GM18502 (cell line): Measurements from ENCODE around the gene PLPP4.

Source experiments
- ATAC-seq: cut with Tn5 transposase; IDR thresholded peaks from one replicate; pipeline ENCODE4 v1.9.1; 2021; ENCODE audit warnings: mild to moderate bottlenecking; ENCODE audit not compliant: unreplicated experiment, poor library complexity

Gene PLPP4

DNA sequence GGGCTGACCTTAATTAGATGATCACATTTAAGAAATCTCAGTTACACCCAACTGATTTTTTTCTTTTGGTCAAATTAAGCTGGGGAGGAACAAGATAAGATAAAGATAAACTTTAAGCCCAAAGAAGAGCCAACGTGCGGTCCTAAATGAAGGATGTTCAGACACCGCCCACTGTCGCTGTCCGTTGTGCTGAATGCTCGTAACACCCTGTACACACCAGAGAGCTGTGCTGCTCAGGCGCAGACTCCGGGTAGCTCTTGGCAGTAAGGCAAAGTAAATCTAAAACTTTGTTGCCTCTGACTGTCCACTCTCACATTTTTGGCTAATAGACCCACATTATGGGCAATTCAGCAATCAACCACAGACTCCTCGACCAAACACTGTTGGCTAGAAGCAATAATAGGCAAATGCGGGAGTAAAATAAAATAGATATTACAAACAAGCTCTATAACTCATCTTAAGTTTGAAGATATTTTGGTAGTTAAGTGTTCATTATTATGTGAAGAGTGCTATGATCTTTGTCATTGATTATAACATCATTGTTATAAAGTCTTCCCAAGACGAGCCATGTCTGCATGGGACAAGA lies 57.1 kb downstream of the PLPP4 start:
- ATAC-seq, result no peak

DNA sequence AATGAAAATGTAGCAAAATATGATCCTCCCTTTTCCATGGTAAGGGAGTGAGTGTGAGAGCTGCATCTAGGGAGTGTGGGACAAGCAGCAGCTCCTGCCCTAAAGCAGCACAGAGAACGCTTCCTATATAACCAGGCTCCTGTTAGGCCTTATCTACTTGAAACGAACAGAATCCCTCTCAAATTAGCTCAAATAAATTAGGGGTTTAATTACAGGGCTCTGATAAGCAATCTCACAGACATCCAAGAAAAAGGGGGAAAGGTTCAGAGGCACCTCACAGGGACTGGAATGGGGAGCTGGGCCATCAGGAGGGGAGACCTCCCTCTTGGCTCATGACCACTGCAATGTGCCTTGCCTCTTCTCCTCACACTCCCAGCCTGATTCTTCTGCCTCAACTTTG lies 57.9 kb downstream of the PLPP4 start:
- no peak for ATAC-seq

DNA sequence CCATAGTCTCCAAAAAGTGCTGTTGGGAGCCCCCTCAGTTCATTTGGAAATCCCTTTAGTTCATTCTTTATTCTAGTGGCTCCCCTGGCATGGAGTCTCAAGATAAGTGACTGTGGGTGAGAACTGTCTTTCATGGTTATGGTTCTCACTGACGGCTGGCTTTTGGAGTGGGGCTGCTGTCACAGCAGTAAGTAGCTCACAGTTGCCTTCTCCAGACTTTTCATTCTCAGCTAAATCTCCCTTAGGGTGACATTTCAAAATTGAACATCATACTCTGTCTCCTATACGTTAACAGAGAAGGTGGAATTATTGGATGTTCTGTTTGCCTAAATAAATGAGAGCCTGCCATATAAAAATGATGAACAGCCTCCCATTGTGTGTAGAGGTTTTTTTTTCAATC lies 58.7 kb downstream of the PLPP4 start:
- ATAC-seq, result no peak

DNA sequence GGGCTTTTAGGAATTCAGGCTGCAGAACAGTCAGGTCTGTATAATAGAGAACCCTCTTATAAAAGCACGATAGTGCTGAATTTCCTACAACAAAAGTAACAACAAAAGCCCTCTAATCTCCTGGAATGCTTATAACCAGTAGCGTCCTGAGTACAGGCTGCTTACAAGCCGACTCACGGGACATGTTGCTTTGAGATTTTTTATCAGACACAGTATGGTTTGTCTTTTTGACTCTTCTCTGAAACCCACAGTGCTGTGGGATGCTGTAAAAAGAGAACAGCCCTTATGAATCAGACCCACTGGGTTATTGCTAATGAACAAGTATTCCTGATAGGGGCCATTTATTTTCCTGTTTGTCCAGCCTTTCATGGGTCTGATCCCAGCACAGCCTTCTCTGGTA lies 59.4 kb downstream of the PLPP4 start:
- no peak for ATAC-seq

DNA sequence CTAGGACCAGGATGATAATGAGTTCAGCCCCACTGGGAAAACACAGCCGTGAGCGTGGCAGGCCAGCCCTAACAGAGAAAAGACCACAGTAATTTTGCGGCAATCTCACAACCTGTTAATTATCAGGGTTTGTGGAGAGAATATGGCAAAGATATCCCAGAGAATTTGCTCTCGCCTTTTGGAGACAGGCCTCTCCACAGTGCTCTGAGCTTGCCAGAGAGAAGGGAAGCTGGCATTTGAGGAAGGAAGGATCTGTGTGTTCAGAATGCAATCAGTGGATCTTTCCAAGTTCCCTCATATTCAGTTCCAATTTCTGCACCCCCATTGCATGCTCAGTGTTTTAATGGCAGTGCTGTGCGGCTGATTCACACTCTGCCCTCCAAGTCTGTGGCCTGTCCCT lies 60.2 kb downstream of the PLPP4 start:
- ATAC-seq, result no peak

DNA sequence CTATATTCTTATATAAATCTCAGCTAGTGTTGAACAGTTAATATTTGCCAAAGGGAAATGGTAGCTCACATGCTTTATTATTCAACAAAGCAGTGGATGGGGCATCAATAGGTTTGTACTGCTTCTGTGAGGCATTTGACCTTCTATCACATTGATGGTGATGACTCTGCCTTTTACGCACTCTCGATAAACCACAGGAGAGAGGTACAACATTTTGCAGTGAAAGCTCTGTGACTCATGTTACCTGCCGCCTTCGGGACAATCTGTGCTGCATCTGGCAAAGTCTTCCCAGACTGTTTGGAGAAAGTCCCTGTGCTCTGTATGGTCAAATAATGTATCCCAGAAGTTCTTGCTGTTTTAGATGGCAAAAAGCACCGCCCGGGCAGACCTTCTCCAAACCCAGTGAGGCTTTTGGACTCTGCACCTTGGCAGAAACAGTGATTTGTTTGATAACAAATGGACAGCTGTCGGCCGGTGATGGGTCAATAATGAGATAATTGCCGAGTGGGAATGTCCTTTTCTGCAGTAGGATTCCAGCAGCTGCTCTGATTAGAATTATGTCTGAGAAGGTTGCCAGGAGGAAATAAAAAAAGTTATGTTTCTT lies 61.0 kb downstream of the PLPP4 start:
- no peak for ATAC-seq

DNA sequence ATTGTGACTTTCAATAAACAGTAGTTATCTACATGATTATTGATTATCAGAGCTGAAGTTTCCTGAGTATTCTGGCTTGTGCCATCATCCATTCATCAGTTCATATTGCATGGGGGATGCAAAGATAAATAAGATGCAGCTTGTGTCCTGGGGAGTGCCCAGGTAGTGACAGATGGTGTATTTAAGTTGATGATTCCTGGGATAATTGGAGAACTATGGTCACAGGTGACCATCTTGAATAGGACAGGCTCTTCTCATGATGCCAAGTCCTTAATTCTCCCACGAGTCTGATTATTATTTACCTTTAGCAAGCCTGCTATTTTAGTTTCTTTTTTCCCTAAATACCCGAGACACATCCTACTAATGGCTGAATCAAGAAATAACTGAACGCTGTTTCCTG lies 64.9 kb downstream of the PLPP4 start:
- no peak for ATAC-seq

DNA sequence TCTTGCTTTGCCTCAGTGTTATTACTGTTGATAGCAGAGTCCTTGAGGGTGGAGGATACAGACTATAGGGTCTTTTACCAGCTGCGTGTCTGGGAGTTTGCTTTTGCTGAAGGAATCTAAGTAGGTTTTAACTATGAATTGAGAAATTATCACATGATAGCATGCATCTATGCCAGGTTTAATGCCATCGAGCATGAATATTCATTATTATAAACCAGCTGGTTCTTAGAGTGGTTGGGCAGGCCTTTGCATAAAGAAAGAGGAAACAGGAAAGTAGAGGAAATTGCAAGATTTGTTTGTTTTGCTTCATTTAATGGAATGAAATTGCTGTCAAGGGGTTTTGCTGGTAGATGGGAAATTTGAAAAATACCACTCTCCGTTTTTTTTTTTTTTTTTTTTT lies 70.7 kb downstream of the PLPP4 start:
- no peak for ATAC-seq

DNA sequence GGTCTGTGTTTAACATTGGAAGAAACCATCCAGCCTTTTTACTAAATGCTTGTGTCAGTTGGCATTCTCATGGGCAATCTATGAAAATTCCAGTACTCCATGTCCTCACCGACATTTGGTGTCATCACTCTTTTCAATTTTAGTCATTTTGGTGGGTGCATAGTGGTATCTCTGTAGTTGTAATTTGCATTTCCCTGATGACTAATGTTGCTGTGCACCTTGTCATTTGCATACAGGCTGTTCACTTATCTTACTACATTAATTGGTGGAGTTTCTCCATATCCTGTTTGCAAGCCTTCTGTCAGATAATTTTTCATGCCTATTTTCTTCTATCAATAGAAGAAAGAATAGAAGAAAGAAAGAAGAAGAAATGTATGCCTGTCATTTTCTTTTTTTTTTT lies 73.7 kb downstream of the PLPP4 start:
- ATAC-seq, result no peak

DNA sequence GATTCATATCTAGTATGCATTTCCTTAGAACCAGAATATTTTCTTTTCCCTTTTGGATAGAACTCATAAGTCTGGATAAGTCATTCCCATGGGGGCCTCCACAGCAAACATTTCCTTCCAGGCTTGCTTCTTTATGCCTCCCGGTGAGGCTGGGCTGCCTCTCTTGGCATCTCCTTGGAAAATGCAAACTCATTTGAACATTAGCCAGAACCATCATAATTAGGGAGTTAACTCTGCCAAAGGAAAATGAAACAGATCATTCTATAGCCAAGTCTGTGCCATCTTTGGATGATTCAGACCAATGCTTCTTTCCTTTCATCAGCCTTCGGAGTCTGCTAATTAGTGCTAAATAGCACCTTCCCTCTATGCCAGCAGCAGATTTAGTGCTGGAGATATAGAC lies 81.1 kb downstream of the PLPP4 start:
- no peak for ATAC-seq

DNA sequence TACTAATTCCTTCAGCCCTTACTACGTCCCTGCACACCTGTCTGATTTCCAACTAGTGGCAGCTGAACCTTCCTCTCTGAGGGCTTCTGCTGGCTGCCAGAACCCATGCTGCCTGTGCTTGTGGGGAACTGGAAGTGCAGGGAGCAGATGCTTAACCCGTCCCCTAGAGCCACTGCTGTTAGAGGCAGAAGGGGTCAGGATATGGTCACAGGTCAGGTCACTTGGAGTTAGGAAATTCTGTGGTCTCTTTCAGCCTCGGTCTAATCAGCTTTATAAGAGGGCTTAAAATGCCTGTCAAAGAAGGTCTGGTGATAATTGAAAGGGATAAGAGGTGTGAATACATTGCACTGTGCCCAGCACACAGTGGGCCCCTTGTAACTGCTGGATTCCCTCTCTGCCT lies 82.0 kb downstream of the PLPP4 start:
- ATAC-seq, result no peak

DNA sequence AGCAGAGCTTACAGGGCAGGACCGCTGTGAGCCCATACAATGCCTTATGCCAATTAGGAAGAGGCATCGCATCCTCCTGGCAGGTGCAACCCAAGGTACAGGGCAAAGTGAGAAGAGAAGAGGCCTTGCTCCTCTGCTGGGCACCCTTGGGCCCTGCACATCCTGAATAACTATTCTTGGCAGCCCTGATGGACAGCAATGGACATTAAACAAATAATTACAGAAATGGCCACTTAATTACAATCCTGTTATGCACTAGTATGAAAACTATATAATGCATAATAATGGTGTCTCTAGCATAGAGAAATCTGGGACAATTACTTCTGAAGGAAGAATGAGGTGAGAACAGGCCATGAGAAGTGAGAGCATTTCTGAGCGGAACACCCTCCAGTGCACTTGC lies 83.5 kb downstream of the PLPP4 start:
- ATAC-seq, result no peak

DNA sequence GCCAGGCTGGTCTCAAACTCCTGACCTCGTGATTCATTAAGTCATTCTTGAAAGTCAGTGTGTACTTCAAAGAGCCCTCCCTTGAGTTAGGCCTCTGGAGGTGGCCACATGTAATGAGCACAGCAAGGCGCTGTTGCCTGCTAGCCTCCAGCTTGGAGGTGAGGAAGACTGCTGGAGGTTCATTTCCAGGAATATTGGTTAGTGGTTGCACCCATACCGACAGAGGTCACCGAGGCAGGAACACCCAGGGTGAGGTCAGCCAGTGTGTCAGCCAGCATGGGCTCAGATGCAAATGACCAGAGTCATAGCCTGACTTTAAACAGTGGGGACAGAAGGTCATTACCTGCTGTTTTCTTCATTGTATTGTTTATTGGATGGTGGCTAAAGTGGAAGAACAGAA lies 85.0 kb downstream of the PLPP4 start:
- ATAC-seq, result no peak

DNA sequence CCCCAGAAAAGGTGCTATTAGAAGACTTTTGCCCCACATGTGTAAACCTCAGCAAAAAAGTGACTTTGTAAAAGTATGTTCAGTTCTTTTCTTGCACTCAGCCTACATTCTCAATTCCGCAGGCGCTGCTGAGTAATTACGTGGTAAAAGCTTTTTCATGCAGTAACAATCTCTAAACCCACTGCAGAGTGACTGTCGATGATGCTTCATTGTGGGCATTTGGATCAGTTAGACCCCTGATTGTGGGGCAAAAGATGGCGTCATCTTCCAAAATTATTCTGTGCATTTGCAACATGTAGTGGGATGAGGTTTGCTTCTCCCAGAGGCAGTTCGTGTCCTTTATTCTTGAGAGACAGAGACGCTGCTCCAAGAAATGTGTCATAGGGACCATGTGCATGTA lies 85.6 kb downstream of the PLPP4 start:
- no peak for ATAC-seq

DNA sequence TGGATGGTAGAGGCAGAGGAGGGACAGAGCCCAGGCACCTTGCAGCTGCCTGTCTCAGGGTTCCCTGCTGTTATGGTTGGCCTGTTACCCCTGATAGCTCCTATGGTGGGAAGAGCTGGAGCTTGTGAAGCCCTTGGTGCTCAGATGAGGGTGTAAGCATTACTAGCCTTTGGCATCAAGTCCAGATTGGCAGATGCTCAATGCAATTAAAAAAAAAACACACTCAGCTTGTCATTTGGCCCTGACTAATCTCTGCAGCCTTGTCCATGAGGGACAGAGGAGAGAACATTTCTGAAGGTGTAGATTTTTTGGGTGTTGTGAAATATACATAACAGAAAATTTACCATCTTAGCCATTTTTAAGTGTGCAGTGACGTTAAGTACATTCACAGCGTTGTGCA lies 86.3 kb downstream of the PLPP4 start:
- ATAC-seq, result no peak

DNA sequence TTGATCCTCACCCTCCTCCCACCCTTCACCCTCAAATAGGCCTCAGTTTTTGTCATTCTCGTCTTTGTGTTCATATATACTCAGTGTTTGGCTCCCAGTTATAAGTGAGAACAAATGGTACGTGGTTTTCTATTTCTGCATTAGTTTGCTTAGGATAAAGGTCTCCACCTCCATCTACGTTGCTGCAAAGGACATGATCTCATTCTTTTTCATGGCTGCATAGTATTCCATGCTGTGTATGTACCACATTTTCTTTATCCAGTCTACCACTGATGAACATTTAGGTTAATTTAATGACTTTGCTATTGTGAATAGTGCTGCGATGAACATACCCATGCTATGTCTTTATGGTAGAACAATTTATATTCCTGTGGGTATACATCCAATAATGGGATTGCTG lies 91.2 kb downstream of the PLPP4 start:
- no peak for ATAC-seq

DNA sequence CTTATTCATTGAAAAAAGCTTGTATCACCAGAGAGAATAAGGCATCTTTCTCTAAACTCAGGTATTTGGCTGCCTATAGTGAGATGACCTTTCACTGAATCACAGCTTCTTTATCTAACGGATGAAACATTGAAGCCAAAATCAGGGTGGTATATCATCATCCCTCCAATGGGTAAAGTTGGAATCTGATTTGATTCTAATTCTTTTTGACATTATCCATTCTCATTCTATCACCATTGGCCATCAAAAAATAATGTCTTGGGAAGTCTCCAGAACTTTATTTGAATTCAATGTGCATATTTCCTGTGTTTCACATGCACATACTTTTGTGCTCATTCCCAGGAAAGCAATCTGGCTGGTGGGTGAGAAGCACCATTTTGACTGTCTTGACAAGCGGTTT lies 95.2 kb downstream of the PLPP4 start:
- no peak for ATAC-seq

DNA sequence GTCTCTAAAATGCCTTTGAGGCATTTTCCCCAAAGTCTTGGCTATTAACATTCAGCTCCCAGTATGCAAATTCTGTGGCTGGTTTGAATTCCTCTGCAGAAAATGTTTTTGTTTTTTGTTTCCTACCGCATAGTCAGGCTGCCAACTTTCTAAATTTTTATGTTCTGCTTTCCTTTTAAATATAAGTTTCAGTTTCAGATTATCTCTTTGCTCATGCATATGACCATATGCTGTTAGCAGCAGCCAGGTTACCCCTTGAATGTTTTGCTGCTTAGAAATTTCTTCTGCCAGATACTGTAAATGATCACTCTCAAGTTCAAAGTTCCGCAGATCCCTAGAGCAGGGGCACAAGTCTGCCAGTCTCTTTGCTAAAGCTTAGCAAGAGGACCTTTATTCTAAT lies 96.9 kb downstream of the PLPP4 start:
- ATAC-seq, result no peak

DNA sequence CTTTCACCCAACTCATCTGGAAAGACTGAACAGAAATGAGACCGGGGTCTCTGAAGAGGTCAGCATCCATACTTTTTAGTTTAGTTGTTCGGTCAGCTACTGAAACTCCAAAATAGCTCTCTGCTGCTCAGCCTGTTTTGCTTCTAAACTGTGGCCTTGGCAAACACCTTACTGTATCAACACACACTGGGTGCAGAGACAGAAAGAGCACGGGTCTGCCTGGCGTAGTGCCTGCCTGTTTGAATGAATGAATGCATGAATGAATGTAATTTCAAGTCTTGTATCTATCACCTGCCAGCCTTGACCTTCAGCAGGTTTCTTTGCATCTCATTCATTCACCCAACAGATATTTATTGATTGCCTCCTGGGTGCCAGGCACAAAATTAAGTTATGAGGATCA lies 98.4 kb downstream of the PLPP4 start:
- ATAC-seq, result no peak

DNA sequence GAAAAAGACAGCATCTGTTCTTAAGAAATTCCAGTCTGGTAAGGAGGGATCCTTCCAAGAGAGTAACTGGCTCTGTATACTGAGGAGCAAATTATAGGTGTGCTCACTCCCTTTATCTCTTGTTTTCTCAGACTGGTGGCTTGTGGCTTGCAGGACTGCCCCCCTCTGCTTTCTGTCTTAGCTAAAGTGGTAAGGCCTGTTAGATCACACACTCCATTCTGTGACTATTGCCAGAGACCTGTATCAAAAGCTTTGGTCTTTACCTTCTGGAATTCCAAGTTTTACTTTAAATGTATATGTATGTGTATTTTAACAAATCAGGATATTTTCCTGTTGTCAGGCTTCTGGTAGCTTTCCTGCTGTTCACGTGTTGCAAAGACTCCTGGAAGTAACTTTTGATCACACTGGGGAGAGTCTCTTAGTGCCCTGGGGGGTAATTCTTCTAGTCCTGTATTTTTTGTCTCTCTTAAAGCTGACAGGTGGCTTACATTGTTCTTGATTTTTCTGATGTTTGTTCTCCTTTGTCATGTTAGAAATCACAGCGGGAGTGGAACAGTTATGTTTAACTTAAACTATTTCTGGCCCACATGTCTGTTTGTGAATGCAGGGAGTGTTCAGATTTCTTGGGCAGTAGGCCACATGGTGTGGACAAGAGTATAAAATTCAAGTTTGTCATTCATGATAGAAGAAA lies 99.0 kb downstream of the PLPP4 start:
- no peak for ATAC-seq

DNA sequence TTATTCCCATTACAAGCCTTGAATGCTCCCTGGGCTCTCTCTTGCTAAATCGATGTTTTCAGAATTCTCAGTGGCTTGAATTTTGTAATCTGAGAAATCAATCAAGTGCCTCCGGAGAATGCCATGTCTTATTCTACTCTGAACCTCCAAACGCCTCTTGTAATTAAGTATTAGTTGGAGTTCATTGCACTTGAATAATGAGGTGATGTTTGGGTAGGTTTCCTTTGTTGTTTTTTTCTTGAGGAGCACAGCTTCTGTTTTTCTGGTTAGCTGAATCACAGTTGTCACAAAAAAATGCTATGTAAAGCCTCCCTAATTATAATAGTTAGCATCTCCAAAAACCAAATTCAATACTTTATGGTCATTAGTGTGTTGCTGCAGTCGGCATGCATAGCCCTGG lies 100.3 kb downstream of the PLPP4 start:
- ATAC-seq, result no peak

DNA sequence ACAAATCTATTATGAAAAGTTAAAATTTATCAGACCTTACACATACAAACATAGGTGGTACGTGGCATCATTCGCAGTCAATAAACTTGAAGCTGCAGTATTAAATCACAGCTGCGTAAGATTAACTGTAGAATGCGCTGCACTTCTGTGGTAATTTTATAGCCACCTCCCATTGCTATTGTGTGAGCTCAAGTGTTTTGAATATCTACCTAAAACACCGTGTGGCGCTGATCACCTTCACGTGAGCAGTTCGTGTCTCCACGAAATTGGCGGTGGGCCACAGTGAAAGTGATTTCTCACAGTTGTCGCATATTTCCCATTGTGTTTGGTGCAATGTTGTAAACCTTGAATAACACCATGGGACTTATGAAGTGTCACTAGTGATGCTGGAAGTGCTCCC lies 102.8 kb downstream of the PLPP4 start:
- ATAC-seq, result no peak
